Fibroblast of skin of right quadriceps (primary cell): ENCODE measurements around the gene APLP2.
"Not testable (repeated sequence)": the region's sequence is repeated elsewhere in the genome, so short reads cannot be mapped to it uniquely, and the experiment has no call there.

Experiments used
- DNase-seq: peaks from one replicate; pipeline ENCODE4 v3.0.0-alpha.2; 2013

The APLP2 gene

DNA sequence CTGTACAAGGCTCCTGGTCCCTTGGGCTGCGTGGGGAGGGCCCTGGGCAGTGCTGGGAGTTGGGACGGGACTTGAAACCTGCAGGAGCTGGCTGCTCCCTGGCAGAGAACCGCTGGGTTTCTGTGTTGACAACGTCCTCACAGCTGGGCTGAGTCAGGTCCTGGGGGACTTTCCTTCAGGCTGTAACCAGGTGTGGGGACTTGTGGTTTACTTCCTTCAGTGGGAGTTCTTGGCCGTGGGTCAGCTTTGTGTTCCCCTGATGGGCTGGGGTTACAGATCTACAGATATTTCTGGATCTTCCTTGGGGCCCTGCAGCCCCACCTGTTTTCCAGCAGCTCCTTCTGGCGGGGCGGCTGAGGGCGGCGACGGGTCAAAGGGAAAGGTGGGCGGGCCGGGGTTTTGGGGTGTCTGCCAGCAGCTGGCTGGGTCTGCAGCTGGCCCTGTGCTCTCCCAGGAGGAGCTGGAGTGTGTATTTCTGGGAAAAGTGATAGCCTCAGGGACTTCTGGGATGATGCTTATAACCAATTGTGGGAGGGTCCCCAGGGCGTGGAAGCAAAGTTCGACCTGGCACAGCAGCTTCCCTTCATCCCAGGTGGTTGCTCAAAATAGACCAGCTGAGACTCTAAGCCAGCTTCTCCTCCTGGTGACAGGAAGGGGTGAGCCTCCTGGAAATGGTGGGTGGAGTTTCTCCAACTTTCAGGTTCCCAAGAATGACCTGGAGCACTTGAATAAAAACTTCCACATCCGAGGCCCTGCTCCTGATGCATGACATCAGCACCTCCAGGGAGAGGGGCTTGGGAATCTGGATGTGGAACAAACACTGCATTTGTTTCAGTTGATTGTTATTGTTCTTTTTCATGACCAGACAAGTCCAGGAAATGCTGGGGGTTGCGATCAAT lies 109.0 kb downstream of the APLP2 start:
- DNase-seq = no peak

DNA sequence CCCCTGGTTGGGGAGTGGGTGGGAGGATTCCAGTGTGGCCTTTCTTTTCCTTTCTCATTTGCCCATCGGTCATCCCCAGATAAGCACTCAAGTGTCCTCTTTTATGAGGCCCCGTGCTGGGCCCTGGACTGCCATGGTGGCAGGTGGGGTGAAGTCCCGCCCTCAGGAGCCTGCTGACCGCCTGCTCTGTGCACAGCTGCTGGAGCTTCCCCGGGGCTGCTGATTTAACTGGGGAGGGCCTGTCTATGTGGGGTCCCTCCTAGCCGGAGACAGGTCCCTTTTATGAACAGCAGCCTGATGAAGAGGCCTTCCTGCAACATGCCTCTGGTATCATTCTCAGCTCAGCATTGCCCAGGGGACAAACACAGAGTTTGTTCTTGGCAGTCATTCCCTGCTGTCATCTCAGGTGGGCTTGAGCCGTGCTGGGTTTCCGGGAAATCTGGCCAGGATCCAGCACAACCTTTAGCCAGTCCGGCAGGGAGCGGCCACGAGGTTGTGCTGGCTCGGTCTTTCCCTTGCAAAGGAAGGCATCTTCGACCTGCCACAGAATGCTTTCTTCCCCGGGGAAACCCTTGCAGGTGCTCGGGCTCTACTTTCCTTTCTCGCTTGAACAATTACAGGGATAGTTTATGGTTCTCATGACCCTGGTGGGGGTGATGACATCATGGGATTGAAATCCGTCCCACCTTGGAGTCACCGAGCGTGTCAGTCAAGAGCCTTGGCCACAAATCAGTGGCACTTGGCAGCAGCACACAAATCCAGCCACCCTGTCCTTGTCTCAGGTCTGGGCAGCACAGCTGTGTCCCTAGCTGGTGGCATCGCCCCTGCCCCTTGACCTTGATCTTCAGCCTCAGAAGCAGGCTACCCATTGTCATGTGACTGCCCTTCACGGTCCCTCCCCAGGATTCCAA lies 110.0 kb downstream of the APLP2 start:
- no peak for DNase-seq

DNA sequence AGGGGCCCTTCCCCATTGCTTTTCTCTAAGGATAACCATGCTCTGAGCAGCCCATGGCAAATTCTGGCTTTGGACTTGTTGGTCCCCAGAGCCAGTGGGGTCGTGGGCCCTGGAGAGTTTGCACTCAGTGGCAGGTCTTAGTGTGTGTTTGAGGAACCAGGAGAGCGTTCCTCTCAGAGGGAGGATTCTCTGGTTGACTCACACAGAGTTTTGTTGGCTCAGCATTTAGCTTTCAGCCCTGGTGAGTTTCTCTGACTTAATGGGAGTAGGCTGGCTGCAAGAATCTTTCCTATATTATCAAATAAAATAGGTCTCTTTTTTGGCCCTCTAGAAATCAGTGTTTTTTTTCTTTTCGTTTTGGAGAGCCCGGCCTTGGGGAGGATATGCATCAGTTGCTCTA lies 110.8 kb downstream of the APLP2 start:
- DNase-seq = no peak

DNA sequence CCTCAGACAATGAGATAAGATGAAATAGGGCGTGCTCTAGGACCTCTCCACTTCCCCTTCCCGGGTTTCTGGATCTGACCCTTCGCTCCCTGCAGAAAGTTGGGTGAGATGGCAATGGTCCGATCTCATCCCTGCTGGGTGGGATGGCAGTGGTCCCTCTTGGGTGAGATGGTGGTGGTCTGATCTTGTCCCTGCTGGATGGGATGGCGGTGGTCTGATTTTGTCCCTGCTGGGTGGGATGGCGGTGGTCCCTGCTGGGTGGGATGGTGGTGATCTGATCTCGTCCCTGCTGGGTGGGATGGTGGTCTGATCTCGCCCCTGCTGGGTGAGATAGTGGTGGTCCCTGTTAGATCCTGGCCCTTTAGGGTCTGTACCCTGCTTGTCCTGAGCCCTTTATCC lies 111.2 kb downstream of the APLP2 start:
- no peak for DNase-seq

DNA sequence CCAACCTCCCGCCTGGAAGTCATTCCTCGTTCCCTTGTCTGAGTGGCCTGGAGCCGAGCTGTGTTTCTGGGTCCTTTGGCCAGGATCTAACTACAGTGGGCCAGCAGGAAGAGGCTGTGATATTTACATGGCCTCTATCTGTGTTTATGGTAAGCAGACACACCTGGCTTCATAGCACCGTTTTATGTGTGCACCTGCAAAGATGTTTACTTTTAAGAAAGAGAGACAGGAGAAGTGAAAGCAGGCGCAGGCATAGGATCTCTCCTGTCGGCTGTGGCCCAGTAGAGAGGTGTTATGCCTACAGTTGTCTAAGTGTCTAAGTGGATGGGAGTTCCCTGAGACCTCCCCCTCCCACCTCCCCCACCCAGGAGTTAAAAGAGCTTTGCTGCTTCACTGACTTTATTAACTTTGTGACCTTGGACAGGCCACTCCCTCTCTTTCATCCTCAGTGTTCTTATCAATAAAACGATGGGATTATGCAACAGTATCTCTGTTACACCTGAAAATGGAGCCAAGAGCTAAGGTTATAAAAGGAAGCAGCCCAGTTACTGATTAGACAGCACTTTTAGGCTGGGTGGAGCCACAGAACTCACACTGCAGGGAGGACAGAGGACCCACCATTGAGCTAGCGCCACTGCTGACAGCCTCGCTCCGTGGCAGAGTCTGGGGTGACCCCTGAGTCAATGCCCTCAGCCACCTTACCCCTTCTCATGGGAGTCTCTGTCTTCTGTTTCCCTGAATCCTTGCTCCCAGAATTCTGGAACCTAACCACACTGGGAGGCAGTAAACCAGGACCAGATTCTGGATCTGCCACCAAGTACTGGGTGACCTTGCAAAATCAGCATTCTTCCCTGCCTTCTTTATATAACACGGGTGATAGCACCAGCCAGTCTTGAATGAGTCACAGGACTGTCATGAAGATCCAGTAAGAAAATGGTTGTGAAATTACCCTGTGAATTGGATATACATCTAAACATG lies 111.9 kb downstream of the APLP2 start:
- peak; percentile 76 for DNase-seq

DNA sequence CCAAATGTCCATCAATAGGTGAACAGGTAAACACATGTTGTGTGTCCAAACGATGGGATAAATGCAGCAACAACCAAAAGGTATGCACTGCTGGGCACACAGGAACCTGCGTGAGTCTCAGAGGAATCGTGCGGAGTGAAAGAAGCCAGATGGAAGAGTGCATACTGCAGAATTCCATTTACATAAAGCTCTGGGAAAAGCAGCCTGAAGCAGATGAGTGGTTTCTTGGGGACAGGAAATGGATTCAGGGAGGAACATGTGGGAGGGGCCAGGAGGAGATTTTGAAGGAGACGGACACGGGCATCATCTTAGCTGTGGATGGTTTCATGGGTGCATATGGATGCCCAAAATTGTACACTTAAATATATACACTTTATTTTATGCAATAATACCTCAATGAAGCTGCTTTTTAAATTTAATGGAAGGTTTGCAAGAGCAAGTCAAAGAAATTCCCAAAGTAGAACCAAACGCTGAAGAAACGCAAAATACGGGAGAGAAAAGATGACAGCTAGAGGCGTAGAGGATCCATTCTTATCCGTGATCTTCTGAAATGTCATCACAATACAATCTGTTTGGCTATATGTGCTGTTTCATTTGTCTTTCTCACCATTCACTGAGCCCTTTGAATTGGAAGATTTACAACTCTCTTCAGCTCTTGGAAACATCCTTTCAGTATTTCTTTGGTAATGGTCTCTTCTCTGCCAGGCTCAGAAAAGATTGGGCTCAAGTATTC lies 114.3 kb downstream of the APLP2 start:
- DNase-seq = no peak

DNA sequence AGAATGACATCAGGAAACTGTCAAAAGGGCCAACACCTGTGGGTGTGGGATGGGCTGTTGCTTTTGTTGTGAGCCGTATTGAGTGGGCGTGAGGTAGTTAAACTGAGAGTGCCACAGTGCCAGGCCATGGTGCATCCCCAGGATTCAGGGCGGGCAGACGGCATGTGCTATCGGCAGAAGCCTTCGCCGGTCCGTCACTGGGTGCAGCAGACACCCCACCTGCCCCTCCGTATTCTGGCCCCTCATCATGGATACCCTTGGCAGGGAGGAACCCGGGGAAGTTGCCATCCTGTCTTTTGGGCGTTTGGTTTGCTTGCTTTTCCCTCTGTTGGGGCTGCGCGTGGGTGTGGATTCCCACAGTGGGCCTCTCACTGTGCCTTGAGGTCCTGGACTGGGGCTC lies 117.4 kb downstream of the APLP2 start:
- no peak for DNase-seq

DNA sequence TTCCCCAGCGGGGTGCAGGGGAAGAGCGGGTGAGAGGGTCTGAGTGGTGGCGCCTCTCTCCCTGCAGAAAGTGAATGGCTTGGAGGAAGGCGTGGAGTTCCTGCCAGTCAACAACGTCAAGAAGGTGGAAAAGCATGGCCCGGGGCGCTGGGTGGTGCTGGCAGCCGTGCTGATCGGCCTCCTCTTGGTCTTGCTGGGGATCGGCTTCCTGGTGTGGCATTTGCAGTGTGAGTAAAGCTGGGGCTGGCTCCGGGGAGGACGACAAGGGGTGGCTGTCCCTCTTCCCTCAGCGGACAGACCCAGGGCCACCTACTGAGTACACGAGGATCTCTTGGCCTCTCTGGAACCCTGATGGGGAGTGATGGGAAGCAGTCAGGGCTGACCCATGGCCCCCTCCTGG lies 118.4 kb downstream of the APLP2 start:
- no peak for DNase-seq

DNA sequence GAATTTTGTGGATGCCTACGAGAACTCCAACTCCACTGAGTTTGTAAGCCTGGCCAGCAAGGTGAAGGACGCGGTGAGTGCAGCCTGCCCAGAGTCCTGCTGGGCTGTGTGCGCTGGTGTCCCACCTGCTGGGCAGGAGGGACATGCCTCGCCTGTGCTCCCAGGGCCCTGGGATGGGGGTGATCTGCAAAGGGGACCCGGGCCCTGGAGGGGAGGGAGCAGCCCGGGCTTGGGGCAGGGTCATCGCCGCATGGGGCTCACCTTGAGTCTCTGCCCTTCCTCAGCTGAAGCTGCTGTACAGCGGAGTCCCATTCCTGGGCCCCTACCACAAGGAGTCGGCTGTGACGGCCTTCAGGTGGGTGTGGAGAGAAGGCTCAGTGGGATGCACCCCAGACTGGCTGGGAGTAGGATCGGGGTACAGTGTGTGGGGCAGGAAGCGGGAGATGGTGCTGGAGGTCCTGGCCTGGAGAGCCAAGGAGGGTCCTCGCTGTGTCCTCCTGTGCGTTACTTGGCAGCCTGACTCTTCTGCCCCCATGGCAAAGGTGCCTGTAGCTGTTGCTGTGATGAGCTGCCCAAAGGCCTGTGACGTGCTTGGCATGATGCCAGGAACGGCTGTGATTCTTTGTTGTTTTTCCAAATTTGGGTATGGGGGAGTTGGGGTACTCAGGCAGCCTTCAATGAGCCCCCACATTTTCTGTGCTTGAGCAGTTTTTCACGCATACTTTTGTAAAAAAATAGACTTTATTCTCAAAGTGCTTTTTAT lies 119.1 kb downstream of the APLP2 start:
- DNase-seq = no peak

DNA sequence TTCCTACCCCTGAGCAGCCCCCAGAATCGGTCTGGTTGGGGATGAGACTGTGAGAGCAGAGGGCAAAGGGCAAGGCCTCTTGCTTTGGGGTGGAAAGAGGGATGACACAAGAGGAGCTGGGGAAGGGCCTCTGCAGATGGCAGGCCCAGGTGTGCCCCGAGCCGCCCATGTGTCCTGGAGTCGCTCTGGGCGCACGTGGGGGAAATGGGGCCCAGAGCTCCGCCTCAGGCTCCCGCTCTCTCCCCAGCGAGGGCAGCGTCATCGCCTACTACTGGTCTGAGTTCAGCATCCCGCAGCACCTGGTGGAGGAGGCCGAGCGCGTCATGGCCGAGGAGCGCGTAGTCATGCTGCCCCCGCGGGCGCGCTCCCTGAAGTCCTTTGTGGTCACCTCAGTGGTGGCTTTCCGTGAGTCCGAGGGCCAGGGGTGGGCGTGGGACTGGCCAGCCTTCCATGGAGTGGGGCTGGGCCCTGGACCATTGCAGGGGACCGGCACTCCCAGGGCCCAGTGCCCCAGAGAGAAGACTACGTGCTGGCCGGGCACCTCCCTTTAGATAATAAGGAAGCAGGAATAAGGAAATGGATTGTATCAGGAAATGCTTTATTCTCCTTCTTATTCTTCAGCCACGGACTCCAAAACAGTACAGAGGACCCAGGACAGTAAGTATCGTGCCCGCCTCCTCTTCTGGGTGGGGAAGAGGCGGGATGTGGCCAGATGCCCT lies 120.0 kb downstream of the APLP2 start:
- no peak for DNase-seq

DNA sequence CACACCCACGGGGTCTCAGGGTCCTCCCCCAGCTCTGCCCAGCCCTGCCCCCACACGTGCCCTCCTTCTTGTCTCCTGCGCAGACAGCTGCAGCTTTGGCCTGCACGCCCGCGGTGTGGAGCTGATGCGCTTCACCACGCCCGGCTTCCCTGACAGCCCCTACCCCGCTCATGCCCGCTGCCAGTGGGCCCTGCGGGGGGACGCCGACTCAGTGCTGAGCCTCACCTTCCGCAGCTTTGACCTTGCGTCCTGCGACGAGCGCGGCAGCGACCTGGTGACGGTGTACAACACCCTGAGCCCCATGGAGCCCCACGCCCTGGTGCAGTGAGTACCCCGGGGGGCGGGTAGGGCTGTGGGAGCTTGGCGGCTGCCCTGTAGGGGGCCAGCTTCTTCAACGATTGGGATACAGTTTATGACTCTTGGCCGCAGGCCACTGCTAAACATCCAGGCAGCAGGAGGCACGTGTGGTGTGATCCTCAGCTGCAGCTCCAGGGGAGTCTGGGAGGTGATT lies 120.7 kb downstream of the APLP2 start:
- DNase-seq = no peak

DNA sequence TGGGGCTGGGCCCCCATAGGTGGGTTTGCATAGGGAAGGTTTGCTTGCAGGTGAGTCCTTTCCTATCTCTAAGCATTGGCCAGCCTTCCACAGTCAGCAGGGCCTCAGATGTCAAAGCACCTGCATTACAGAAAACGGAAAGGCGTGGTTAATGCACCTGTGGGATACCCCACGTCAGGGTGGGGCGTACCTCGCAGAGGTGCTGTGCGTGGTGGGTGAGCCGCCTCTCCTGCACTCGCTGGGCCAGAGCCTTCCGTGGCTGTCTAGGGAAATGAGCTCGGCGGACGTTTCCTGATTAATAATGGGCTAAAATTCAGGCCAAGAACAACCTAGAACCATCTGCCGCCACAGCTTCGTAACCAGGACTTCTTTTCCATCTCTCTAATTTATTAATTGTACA lies 122.2 kb downstream of the APLP2 start:
- no peak for DNase-seq

DNA sequence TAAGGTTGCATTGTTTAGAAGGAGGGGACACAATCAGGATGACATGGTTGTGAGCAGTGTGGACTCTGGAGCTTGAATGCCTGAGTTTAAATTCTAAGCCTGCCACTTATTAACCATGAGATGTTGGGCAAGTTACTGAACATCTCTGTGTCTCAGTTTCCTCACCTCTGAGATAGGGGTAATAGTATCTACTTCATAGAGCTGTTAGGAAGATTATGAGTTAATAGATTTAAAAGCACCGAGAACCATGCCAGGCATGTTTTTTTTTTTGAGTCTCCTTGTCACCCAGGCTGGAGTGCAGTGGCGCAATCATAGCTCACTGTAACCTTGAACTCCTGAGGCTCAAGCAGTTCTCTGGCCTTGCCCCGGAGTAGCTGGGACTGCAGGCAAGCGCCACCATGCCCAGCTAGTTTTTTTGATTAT lies 123.2 kb downstream of the APLP2 start:
- no peak for DNase-seq

DNA sequence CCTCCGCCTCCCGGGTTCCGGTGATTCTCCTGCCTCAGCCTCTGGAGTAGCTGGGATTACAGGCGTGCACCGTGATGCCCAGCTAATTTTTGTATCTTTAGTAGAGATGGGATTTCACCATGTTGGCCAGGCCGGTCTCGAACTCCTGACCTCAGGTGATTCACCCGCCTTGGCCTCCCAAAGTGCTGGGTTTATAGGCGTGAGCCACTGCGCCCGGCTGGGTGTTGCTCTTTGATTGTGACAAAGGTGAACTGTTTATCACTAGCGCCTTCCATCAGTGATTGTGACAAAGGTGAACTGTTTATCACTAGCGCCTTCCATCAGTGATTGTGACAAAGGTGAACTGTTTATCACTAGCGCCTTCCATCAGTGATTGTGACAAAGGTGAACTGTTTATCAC lies 123.9 kb downstream of the APLP2 start:
- DNase-seq = not testable (repeated sequence)
